ENCODE measurements around the gene CCDC154.

DNA sequence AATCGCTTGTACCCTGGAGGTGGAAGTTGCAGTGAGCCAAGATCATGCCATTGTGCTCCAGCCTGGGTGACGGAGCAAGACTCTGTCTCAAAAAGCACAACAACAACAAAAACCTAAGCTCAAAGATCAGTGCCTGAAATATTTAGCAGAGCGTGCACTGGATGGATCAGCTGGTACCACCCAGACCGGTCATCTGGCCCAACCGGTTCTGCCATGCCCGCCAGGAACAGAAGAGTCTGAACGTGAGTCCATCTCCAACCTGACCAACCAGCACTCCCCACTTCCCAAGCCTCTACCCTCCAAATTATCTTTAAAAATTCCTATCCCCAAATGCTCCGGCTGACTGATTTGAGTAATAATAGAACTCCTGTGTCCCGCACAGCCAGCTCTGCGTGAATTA, 22.3 kb downstream of the CCDC154 start:
- TF ChIP-seq, protein P1, sequence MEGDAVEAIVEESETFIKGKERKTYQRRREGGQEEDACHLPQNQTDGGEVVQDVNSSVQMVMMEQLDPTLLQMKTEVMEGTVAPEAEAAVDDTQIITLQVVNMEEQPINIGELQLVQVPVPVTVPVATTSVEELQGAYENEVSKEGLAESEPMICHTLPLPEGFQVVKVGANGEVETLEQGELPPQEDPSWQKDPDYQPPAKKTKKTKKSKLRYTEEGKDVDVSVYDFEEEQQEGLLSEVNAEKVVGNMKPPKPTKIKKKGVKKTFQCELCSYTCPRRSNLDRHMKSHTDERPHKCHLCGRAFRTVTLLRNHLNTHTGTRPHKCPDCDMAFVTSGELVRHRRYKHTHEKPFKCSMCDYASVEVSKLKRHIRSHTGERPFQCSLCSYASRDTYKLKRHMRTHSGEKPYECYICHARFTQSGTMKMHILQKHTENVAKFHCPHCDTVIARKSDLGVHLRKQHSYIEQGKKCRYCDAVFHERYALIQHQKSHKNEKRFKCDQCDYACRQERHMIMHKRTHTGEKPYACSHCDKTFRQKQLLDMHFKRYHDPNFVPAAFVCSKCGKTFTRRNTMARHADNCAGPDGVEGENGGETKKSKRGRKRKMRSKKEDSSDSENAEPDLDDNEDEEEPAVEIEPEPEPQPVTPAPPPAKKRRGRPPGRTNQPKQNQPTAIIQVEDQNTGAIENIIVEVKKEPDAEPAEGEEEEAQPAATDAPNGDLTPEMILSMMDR (conservative IDR thresholded peaks at IDR 0.05 in 1 of 2, IDR thresholded peaks at IDR 0.05 in 1 of 2; ENCODE audit: extremely low read depth in 1 of 2, insufficient read depth in 1 of 2, low read depth in 1 of 2, low read length in 2 of 2), result no peak
- no peak for TF ChIP-seq EZH2 (IDR thresholded peaks at IDR 0.05; ENCODE audit: borderline replicate concordance, low read length)
